ENCODE results near the gene ADH1B.
"Not testable (repeated sequence)": the region's sequence is repeated elsewhere in the genome, so short reads cannot be mapped to it uniquely, and the experiment has no call there.

The ADH1B gene

GRCh38 chr4:99324979-99325378 is 3.8 kb upstream of the ADH1B start:
- in situ Hi-C loops (cut with MboI; ENCODE audit: low sequenced_read_pairs), result no loop called here

- in situ Hi-C loops (cut with MboI; ENCODE audit: low sequenced_read_pairs), result no loop called here
Measured at GRCh38 chr4:99324361-99324760, 3.2 kb upstream of the ADH1B start.

GRCh38 chr4:99323756-99324155 is 2.6 kb upstream of the ADH1B start:
- in situ Hi-C loops (cut with MboI; ENCODE audit: low sequenced_read_pairs), result no loop called here

GRCh38 chr4:99317811-99318210 is 3.4 kb downstream of the ADH1B start:
- in situ Hi-C loops (cut with MboI; ENCODE audit: low sequenced_read_pairs), result not testable (repeated sequence)

GRCh38 chr4:99317354-99317753 is 3.8 kb downstream of the ADH1B start:
- in situ Hi-C loops (cut with MboI; ENCODE audit: low sequenced_read_pairs), result no loop called here

GRCh38 chr4:99315839-99316238 is 5.4 kb downstream of the ADH1B start:
- in situ Hi-C loops (cut with MboI; ENCODE audit: low sequenced_read_pairs), result no loop called here

GRCh38 chr4:99314211-99314610 is 7.0 kb downstream of the ADH1B start:
- in situ Hi-C loops (cut with MboI; ENCODE audit: low sequenced_read_pairs), result no loop called here

GRCh38 chr4:99310389-99310788 is 10.8 kb downstream of the ADH1B start:
- in situ Hi-C loops (cut with MboI; ENCODE audit: low sequenced_read_pairs), result no loop called here

- in situ Hi-C loops (cut with MboI; ENCODE audit: low sequenced_read_pairs), result no loop called here
Measured at GRCh38 chr4:99305638-99306400, 15.4 kb downstream of the ADH1B start.

- in situ Hi-C loops (cut with MboI; ENCODE audit: low sequenced_read_pairs), result no loop called here
Measured at GRCh38 chr4:99301376-99302164, 19.6 kb downstream of the ADH1B start.

- in situ Hi-C loops (cut with MboI; ENCODE audit: low sequenced_read_pairs), result no loop called here
Measured at GRCh38 chr4:99300934-99301333, 20.3 kb downstream of the ADH1B start.

GRCh38 chr4:99293357-99293756 is 27.8 kb downstream of the ADH1B start:
- in situ Hi-C loops (cut with MboI; ENCODE audit: low sequenced_read_pairs), result no loop called here

GRCh38 chr4:99290848-99291786 is 30.1 kb downstream of the ADH1B start, which contains the start of gene ADH1A:
Gene ADH1A (minus strand): TSS chr4:99290985. CDS start chr4:99290914, 71 bp downstream.
- in situ Hi-C loops (cut with MboI; ENCODE audit: low sequenced_read_pairs), result no loop called here

- in situ Hi-C loops (cut with MboI; ENCODE audit: low sequenced_read_pairs), result no loop called here
Measured at GRCh38 chr4:99285387-99285786, 35.8 kb downstream of the ADH1B start.

- in situ Hi-C loops (cut with MboI; ENCODE audit: low sequenced_read_pairs), result no loop called here
Measured at GRCh38 chr4:99282731-99283130, 38.5 kb downstream of the ADH1B start.

- in situ Hi-C loops (cut with MboI; ENCODE audit: low sequenced_read_pairs), result no loop called here
Measured at GRCh38 chr4:99281261-99281660, 39.9 kb downstream of the ADH1B start.

- in situ Hi-C loops (cut with MboI; ENCODE audit: low sequenced_read_pairs), result no loop called here
Measured at GRCh38 chr4:99276417-99276816, 44.8 kb downstream of the ADH1B start.

- in situ Hi-C loops (cut with MboI; ENCODE audit: low sequenced_read_pairs), result no loop called here
Measured at GRCh38 chr4:99275885-99276284, 45.3 kb downstream of the ADH1B start.

GRCh38 chr4:99275050-99275449 is 46.2 kb downstream of the ADH1B start:
- in situ Hi-C loops (cut with MboI; ENCODE audit: low sequenced_read_pairs), result no loop called here

- in situ Hi-C loops (cut with MboI; ENCODE audit: low sequenced_read_pairs), result no loop called here
Measured at GRCh38 chr4:99273704-99274103, 47.5 kb downstream of the ADH1B start.

GRCh38 chr4:99264927-99265326 is 56.3 kb downstream of the ADH1B start:
- in situ Hi-C loops (cut with MboI; ENCODE audit: low sequenced_read_pairs), result no loop called here
